Measurements from ENCODE around the gene ADGRE2. TPM values are rescaled to one million over a fixed set of nuclear protein-coding genes. Genes with fewer than 3 reads are reported as not detected.

Gene ADGRE2
- total and polyA plus RNA-seq, 2 experiments from 2014 or later, result 2.4 TPM

DNA sequence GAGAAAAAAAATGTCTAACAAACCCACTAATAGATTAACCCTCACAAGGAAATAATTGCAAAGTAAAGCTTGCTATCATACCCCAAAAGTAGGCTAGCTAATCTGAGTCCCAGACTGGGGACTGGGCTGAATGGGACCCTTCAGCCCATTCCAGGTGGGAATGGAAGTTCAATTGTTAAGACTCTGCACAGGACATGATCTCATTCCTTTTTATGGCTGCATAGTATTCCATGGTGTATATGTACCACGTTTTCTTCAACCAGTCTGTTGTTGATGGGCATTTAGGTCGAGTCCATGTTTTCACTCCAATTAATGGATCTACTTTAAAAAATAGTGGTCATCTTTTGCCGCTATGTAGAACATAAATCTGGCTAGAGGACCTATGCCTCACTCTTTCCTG, 38.7 kb upstream of the ADGRE2 start (continued):
- TF ChIP-seq, protein P1, sequence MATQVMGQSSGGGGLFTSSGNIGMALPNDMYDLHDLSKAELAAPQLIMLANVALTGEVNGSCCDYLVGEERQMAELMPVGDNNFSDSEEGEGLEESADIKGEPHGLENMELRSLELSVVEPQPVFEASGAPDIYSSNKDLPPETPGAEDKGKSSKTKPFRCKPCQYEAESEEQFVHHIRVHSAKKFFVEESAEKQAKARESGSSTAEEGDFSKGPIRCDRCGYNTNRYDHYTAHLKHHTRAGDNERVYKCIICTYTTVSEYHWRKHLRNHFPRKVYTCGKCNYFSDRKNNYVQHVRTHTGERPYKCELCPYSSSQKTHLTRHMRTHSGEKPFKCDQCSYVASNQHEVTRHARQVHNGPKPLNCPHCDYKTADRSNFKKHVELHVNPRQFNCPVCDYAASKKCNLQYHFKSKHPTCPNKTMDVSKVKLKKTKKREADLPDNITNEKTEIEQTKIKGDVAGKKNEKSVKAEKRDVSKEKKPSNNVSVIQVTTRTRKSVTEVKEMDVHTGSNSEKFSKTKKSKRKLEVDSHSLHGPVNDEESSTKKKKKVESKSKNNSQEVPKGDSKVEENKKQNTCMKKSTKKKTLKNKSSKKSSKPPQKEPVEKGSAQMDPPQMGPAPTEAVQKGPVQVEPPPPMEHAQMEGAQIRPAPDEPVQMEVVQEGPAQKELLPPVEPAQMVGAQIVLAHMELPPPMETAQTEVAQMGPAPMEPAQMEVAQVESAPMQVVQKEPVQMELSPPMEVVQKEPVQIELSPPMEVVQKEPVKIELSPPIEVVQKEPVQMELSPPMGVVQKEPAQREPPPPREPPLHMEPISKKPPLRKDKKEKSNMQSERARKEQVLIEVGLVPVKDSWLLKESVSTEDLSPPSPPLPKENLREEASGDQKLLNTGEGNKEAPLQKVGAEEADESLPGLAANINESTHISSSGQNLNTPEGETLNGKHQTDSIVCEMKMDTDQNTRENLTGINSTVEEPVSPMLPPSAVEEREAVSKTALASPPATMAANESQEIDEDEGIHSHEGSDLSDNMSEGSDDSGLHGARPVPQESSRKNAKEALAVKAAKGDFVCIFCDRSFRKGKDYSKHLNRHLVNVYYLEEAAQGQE (IDR thresholded peaks at IDR 0.05; ENCODE audit: unreplicated experiment), result no peak
- TF ChIP-seq NANOG (IDR thresholded peaks at IDR 0.05; ENCODE audit: borderline replicate concordance), result no peak
- TF ChIP-seq, protein P2, sequence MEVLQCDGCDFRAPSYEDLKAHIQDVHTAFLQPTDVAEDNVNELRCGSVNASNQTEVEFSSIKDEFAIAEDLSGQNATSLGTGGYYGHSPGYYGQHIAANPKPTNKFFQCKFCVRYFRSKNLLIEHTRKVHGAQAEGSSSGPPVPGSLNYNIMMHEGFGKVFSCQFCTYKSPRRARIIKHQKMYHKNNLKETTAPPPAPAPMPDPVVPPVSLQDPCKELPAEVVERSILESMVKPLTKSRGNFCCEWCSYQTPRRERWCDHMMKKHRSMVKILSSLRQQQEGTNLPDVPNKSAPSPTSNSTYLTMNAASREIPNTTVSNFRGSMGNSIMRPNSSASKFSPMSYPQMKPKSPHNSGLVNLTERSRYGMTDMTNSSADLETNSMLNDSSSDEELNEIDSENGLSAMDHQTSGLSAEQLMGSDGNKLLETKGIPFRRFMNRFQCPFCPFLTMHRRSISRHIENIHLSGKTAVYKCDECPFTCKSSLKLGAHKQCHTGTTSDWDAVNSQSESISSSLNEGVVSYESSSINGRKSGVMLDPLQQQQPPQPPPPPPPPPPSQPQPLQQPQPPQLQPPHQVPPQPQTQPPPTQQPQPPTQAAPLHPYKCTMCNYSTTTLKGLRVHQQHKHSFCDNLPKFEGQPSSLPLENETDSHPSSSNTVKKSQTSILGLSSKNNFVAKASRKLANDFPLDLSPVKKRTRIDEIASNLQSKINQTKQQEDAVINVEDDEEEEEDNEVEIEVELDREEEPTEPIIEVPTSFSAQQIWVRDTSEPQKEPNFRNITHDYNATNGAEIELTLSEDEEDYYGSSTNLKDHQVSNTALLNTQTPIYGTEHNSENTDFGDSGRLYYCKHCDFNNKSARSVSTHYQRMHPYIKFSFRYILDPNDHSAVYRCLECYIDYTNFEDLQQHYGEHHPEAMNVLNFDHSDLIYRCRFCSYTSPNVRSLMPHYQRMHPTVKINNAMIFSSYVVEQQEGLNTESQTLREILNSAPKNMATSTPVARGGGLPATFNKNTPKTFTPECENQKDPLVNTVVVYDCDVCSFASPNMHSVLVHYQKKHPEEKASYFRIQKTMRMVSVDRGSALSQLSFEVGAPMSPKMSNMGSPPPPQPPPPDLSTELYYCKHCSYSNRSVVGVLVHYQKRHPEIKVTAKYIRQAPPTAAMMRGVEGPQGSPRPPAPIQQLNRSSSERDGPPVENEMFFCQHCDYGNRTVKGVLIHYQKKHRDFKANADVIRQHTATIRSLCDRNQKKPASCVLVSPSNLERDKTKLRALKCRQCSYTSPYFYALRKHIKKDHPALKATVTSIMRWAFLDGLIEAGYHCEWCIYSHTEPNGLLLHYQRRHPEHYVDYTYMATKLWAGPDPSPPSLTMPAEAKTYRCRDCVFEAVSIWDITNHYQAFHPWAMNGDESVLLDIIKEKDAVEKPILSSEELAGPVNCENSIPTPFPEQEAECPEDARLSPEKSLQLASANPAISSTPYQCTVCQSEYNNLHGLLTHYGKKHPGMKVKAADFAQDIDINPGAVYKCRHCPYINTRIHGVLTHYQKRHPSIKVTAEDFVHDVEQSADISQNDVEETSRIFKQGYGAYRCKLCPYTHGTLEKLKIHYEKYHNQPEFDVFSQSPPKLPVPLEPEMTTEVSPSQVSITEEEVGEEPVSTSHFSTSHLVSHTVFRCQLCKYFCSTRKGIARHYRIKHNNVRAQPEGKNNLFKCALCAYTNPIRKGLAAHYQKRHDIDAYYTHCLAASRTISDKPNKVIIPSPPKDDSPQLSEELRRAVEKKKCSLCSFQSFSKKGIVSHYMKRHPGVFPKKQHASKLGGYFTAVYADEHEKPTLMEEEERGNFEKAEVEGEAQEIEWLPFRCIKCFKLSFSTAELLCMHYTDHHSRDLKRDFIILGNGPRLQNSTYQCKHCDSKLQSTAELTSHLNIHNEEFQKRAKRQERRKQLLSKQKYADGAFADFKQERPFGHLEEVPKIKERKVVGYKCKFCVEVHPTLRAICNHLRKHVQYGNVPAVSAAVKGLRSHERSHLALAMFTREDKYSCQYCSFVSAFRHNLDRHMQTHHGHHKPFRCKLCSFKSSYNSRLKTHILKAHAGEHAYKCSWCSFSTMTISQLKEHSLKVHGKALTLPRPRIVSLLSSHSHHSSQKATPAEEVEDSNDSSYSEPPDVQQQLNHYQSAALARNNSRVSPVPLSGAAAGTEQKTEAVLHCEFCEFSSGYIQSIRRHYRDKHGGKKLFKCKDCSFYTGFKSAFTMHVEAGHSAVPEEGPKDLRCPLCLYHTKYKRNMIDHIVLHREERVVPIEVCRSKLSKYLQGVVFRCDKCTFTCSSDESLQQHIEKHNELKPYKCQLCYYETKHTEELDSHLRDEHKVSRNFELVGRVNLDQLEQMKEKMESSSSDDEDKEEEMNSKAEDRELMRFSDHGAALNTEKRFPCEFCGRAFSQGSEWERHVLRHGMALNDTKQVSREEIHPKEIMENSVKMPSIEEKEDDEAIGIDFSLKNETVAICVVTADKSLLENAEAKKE (CRISPR knock-in tag; IDR thresholded peaks at IDR 0.05), result no peak

DNA sequence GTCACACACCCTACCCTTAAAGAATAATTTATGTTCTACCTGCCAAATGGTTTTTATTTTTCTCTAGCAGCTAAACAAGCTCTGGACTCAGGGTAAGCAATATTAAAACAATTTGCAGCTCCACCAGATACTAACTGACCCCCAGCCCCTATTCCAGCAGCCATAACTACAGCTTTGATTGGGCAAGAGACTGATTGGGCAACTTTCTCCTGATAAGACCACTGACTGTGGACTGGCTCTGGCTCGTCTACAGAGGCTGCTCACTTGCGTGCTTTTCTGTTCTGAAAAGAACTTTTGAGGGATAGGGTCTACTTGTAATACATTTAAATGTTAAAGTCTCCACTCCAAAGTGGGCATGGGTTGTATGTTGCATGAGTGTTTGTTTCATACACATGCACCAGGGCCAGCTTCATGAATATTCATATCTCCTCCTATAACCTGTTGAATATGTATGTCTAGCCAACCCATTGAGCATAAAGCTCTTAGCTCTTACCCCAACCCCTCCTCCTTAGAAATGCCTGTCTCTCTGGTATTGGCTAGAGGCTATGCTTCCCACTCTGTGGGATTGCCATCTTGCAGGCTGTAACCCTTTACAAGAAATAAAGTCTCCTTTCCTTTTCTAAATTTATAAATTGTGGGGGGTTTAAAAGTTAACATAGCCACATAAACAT, 36.8 kb upstream of the ADGRE2 start:
- Histone ChIP-seq H3K4me2 (no peak overlapping the region), H2AFZ (no peak overlapping the region), H3K27ac (ENCODE audit: low read depth) (no peak overlapping the region), H3K27me3 (ENCODE audit: insufficient read depth) (no peaks in the 10 kb centered on the region), H3K9me2 (ENCODE audit: insufficient read depth) (peaks cover 6% of the 10 kb centered on the region; the same call in 1 of the 2 replicates), H3K4me3 (no peak overlapping the region), H3K79me2 (replicated peaks; ENCODE audit: insufficient read depth) (no peaks in the 10 kb centered on the region), H3K36me3 (ENCODE audit: insufficient read depth) (no peaks in the 10 kb centered on the region), H3F3A (replicated peaks; ENCODE audit: low read depth) (no peaks in the 10 kb centered on the region), H3K4me1 (ENCODE audit: insufficient read depth) (no peaks in the 10 kb centered on the region), H4K20me1 (replicated peaks; ENCODE audit: insufficient read depth) (no peaks in the 10 kb centered on the region)
- H3K9me3 Mint-ChIP-seq, result peaks cover 79% of the 10 kb centered on the region
- no peaks in the 10 kb centered on the region for H3K27me3 Mint-ChIP-seq (ENCODE audit: insufficient read depth, low read depth, poor library complexity)
- no peaks in the 10 kb centered on the region for H3K4me1 Mint-ChIP-seq
- DNase-seq (ENCODE audit: low spot score) (no peak), ATAC-seq (no peak)
- H3K27ac Mint-ChIP-seq, result no peak overlapping the region
- 0 out of 3 replicates have a peak, but pooled peaks cover 6% of the 10 kb centered on the region for H3K36me3 Mint-ChIP-seq (ENCODE audit: low read depth)
- no peak overlapping the region for H3K4me3 Mint-ChIP-seq
- TF ChIP-seq CREB1 (CRISPR knock-in tag; IDR thresholded peaks at IDR 0.05; ENCODE audit: low read depth), result no peak
- TF ChIP-seq ETS1 (IDR thresholded peaks at IDR 0.05), result no peak
- TF ChIP-seq CTCF (conservative IDR thresholded peaks at IDR 0.05; ENCODE audit: low read depth in 2 of 2), result no peak
- TF ChIP-seq JUNB (IDR thresholded peaks at IDR 0.05; ENCODE audit: unreplicated experiment), result no peak
- no peak for TF ChIP-seq ZNF331 (CRISPR knock-in tag; IDR thresholded peaks at IDR 0.05; ENCODE audit: low read depth)
- TF ChIP-seq STAT1 (IDR thresholded peaks at IDR 0.05; ENCODE audit: unreplicated experiment), result no peak
- TF ChIP-seq POLR2AphosphoS5 (IDR thresholded peaks at IDR 0.05; ENCODE audit: low read depth), result no peak

Data from GM23338 (cell line).